ENCODE measurements around the gene HERC3.
A peak's percentile ranks its signal among the peaks of the same experiment; 100 is the strongest.

The HERC3 gene

GRCh38 chr4:88720451-88721428, 128.5 kb downstream of the HERC3 start:
- DNase-seq = no peak

- no peak for DNase-seq
Observed at GRCh38 chr4:88722276-88722780, 130.0 kb downstream of the HERC3 start.

GRCh38 chr4:88722828-88723227, 130.5 kb downstream of the HERC3 start:
- DNase-seq = no peak

GRCh38 chr4:88724406-88724805, 132.1 kb downstream of the HERC3 start:
- no peak for DNase-seq

- DNase-seq = no peak
Observed at GRCh38 chr4:88725143-88725542, 132.9 kb downstream of the HERC3 start.

- no peak for DNase-seq
Observed at GRCh38 chr4:88725986-88726385, 133.7 kb downstream of the HERC3 start.

GRCh38 chr4:88728146-88728545, 135.9 kb downstream of the HERC3 start:
- DNase-seq = no peak

- no peak for DNase-seq
Observed at GRCh38 chr4:88729146-88729760, 137.0 kb downstream of the HERC3 start.

- no peak for DNase-seq
Observed at GRCh38 chr4:88730811-88731210, 138.5 kb downstream of the HERC3 start.

GRCh38 chr4:88731381-88731780, 139.1 kb downstream of the HERC3 start:
- DNase-seq = no peak

GRCh38 chr4:88732714-88733368, 140.6 kb downstream of the HERC3 start:
- no peak for DNase-seq

GRCh38 chr4:88734403-88734949, 142.2 kb downstream of the HERC3 start:
- no peak for DNase-seq

- DNase-seq = no peak
Observed at GRCh38 chr4:88735564-88735963, 143.3 kb downstream of the HERC3 start.

- DNase-seq = no peak
Observed at GRCh38 chr4:88736264-88736663, 144.0 kb downstream of the HERC3 start.

- DNase-seq = peak; percentile 96
Observed at GRCh38 chr4:88737307-88737941, 145.1 kb downstream of the HERC3 start.

GRCh38 chr4:88738180-88738579, 145.9 kb downstream of the HERC3 start:
- no peak for DNase-seq

- peak; percentile 13 for DNase-seq
Observed at GRCh38 chr4:88742561-88742960, 150.3 kb downstream of the HERC3 start.

GRCh38 chr4:88743696-88744095, 151.4 kb downstream of the HERC3 start:
- DNase-seq = peak; percentile 81

GRCh38 chr4:88744609-88745008, 152.3 kb downstream of the HERC3 start:
- DNase-seq = no peak

GRCh38 chr4:88745175-88745574, 152.9 kb downstream of the HERC3 start:
- no peak for DNase-seq

- peak; percentile 4 for DNase-seq
Observed at GRCh38 chr4:88745581-88746163, 153.4 kb downstream of the HERC3 start.

GRCh38 chr4:88746206-88746605, 153.9 kb downstream of the HERC3 start:
- no peak for DNase-seq

Data from kidney glomerular epithelial cell (primary cell).